GM18520 (cell line): Measurements from ENCODE around the gene AGAP1.
"Not testable (repeated sequence)": the region's sequence is repeated elsewhere in the genome, so short reads cannot be mapped to it uniquely, and the experiment has no call there.

ENCODE experiments used
- ATAC-seq: cut with Tn5 transposase; IDR thresholded peaks from one replicate; pipeline ENCODE4 v1.9.1; 2021; ENCODE audit not compliant: unreplicated experiment

AGAP1 gene

GRCh38 chr2:236078297-236079255 lies 584.7 kb downstream of the AGAP1 start:
- ATAC-seq, result no peak

GRCh38 chr2:236080412-236080811 lies 586.6 kb downstream of the AGAP1 start:
- no peak for ATAC-seq

- no peak for ATAC-seq
Measured at GRCh38 chr2:236081171-236081570, 587.3 kb downstream of the AGAP1 start.

- ATAC-seq, result no peak
Measured at GRCh38 chr2:236082061-236082460, 588.2 kb downstream of the AGAP1 start.

GRCh38 chr2:236083934-236084333 lies 590.1 kb downstream of the AGAP1 start:
- ATAC-seq, result no peak

GRCh38 chr2:236085211-236085610 lies 591.4 kb downstream of the AGAP1 start:
- no peak for ATAC-seq

GRCh38 chr2:236085647-236086046 lies 591.8 kb downstream of the AGAP1 start:
- no peak for ATAC-seq

GRCh38 chr2:236086403-236086970 lies 592.6 kb downstream of the AGAP1 start:
- no peak for ATAC-seq

- ATAC-seq, result no peak
Measured at GRCh38 chr2:236086971-236087465, 593.2 kb downstream of the AGAP1 start.

GRCh38 chr2:236088368-236089057 lies 594.7 kb downstream of the AGAP1 start:
- no peak for ATAC-seq

- no peak for ATAC-seq
Measured at GRCh38 chr2:236089271-236090026, 595.6 kb downstream of the AGAP1 start.

- no peak for ATAC-seq
Measured at GRCh38 chr2:236090027-236090382, 596.2 kb downstream of the AGAP1 start.

- ATAC-seq, result not testable (repeated sequence)
Measured at GRCh38 chr2:236090826-236091225, 597.0 kb downstream of the AGAP1 start.

GRCh38 chr2:236092714-236093113 lies 598.9 kb downstream of the AGAP1 start:
- ATAC-seq, result no peak

GRCh38 chr2:236093134-236093533 lies 599.3 kb downstream of the AGAP1 start:
- ATAC-seq, result no peak

GRCh38 chr2:236095504-236095903 lies 601.7 kb downstream of the AGAP1 start:
- no peak for ATAC-seq

- no peak for ATAC-seq
Measured at GRCh38 chr2:236101311-236101950, 607.6 kb downstream of the AGAP1 start.

- no peak for ATAC-seq
Measured at GRCh38 chr2:236102971-236103370, 609.1 kb downstream of the AGAP1 start.

- no peak for ATAC-seq
Measured at GRCh38 chr2:236103981-236104380, 610.1 kb downstream of the AGAP1 start.

- ATAC-seq, result no peak
Measured at GRCh38 chr2:236105955-236106607, 612.2 kb downstream of the AGAP1 start.
